NCI-H1105 (cell line): Measurements from ENCODE around the gene TEAD2.

Source experiments
- DNase-seq: peaks from one replicate; lab custom pipeline; 2025; lab: John Stamatoyannopoulos, UW

TEAD2 gene

GRCh38 chr19:49362048-49362928, at the start of gene TEAD2:
TEAD2 (minus strand) TSS chr19:49362416; CDS start chr19:49360075, 2,341 bp downstream.
- DNase-seq: no peak

- DNase-seq: no peak
These were observed 49.6 kb upstream of the TEAD2 start for GRCh38 chr19:49411681-49412326.

- DNase-seq: no peak
These were observed 47.3 kb upstream of the TEAD2 start for GRCh38 chr19:49409441-49410029.

- no peak for DNase-seq
These were observed 46.7 kb upstream of the TEAD2 start for GRCh38 chr19:49408816-49409440.

- DNase-seq: no peak
These were observed 45.3 kb upstream of the TEAD2 start for GRCh38 chr19:49407482-49408015.

- no peak for DNase-seq
These were observed 44.9 kb upstream of the TEAD2 start for GRCh38 chr19:49407079-49407478.

GRCh38 chr19:49403404-49404187, 41.4 kb upstream of the TEAD2 start:
- DNase-seq: peak; percentile 20

- no peak for DNase-seq
These were observed 37.8 kb upstream of the TEAD2 start for GRCh38 chr19:49400029-49400428.

GRCh38 chr19:49398931-49399330, 36.7 kb upstream of the TEAD2 start:
- no peak for DNase-seq

- no peak for DNase-seq
These were observed 35.9 kb upstream of the TEAD2 start for GRCh38 chr19:49398001-49398615.

- no peak for DNase-seq
These were observed 34.7 kb upstream of the TEAD2 start for GRCh38 chr19:49396738-49397505.

- DNase-seq: no peak
These were observed 33.6 kb upstream of the TEAD2 start for GRCh38 chr19:49395581-49396407.

- no peak for DNase-seq
These were observed 31.7 kb upstream of the TEAD2 start for GRCh38 chr19:49393881-49394280.

GRCh38 chr19:49391581-49392399, 29.6 kb upstream of the TEAD2 start:
- peak; percentile 70 for DNase-seq

- DNase-seq: no peak
These were observed 28.7 kb upstream of the TEAD2 start for GRCh38 chr19:49390929-49391359.

- no peak for DNase-seq
These were observed 28.1 kb upstream of the TEAD2 start for GRCh38 chr19:49390131-49390928.

GRCh38 chr19:49389406-49389805, 27.2 kb upstream of the TEAD2 start:
- no peak for DNase-seq
